H1 (cell line): ENCODE measurements around the gene HOMER1. TPM values are rescaled to one million over a fixed set of nuclear protein-coding genes. Genes with fewer than 3 reads are reported as not detected.

ENCODE experiments used
- CTCF ChIA-PET: fragments of 300-600 bp; sonication (Branson Sonifier 250); formaldehyde crosslinking; loops from one replicate; lab custom pipeline; 2021; ENCODE audit not compliant: partially characterized antibody; lab: Charles Lee
- POLR2A ChIA-PET: fragments of 300-600 bp; sonication (Branson Sonifier 250); formaldehyde crosslinking; loops from one replicate; lab custom pipeline; 2021; ENCODE audit warnings: inconsistent platforms; ENCODE audit not compliant: partially characterized antibody; lab: Charles Lee
- DNase-seq, 2 experiments: peaks; one replicate each; pipeline versions ENCODE4 v3.0.0 to v3.0.0-alpha.2; 2010 to 2022; ENCODE audit warnings: low spot score in 2 of 2, low read depth in 1 of 2, mixed read lengths in 1 of 2
- FAIRE-seq: peaks from 2 replicates; lab custom pipeline; 2011; peaks lifted over from hg19 to GRCh38; lab: Jason Lieb, UNC
- H2AFZ ChIP-seq: 2 replicates; pipeline ENCODE4 v1.8.1; 2012; ENCODE audit warnings: low read length, inconsistent platforms
- H2AK5ac ChIP-seq: 2 replicates; pipeline ENCODE4 v1.6.1; 2013; ENCODE audit warnings: low read depth, low read length
- H2BK120ac ChIP-seq: replicated peaks from 2 replicates; pipeline ENCODE3; 2013; ENCODE audit warnings: low read depth, low read length, inconsistent platforms
- H2BK12ac ChIP-seq: 2 replicates; pipeline ENCODE4 v1.6.1; 2013; ENCODE audit warnings: low read depth, low read length
- H2BK15ac ChIP-seq: 2 replicates; pipeline ENCODE4 v1.6.1; 2013; ENCODE audit warnings: low read length
- H2BK20ac ChIP-seq: 2 replicates; pipeline ENCODE4 v1.6.1; 2013; ENCODE audit warnings: low read length
- H2BK5ac ChIP-seq: 2 replicates; pipeline ENCODE4 v1.6.1; 2013; ENCODE audit warnings: low read depth, low read length
- H3K14ac ChIP-seq: 2 replicates; pipeline ENCODE4 v1.6.1; 2013; ENCODE audit warnings: inconsistent platforms; ENCODE audit not compliant: insufficient read length
- H3K18ac ChIP-seq: 2 replicates; pipeline ENCODE4 v1.6.1; 2013; ENCODE audit warnings: low read length; ENCODE audit errors: extremely low read depth
- H3K23ac ChIP-seq: 2 replicates; pipeline ENCODE4 v1.6.1; 2013; ENCODE audit warnings: inconsistent platforms; ENCODE audit not compliant: insufficient read length
- H3K23me2 ChIP-seq: 2 replicates; pipeline ENCODE4 v1.6.1; 2013; ENCODE audit warnings: low read depth, low read length
- H3K27ac ChIP-seq: 2 replicates; pipeline ENCODE4 v1.6.1; 2011; ENCODE audit warnings: low read depth, low read length, inconsistent platforms
- H3K27me3 ChIP-seq, 4 experiments: replicated peaks in 1 of 4; 1 replicate in 1 of 4; 2 replicates in 3 of 4; pipeline versions ENCODE4 v1.6.1 to v1.8.1; 2011 to 2013; ENCODE audit warnings: low read length in 3 of 4, mild to moderate bottlenecking in 3 of 4, inconsistent platforms in 2 of 4, mixed read lengths in 2 of 4, moderate library complexity in 1 of 4; ENCODE audit not compliant: control insufficient read depth in 3 of 4, insufficient read depth in 3 of 4; ENCODE audit errors: extremely low read depth in 1 of 4
- H3K36me3 ChIP-seq, 4 experiments: 2 replicates each; pipeline versions ENCODE4 v1.6.1 to v1.8.1; 2011 to 2013; ENCODE audit warnings: mild to moderate bottlenecking in 4 of 4, low read length in 3 of 4, moderate library complexity in 2 of 4, control low read depth in 1 of 4, inconsistent platforms in 1 of 4; ENCODE audit not compliant: insufficient read depth in 4 of 4, control insufficient read depth in 2 of 4
- H3K4ac ChIP-seq: replicated peaks from 2 replicates; pipeline ENCODE3; 2013; ENCODE audit warnings: low read length, low read depth, mixed read lengths, inconsistent platforms; ENCODE audit not compliant: insufficient read length
- H3K4me1 ChIP-seq, 4 experiments: replicated peaks in 1 of 4; 1 replicate in 1 of 4; 2 replicates in 3 of 4; pipeline versions ENCODE4 v1.6.1 to v1.8.1; 2011 to 2013; ENCODE audit warnings: low read length in 3 of 4, inconsistent platforms in 2 of 4, mixed read lengths in 1 of 4; ENCODE audit not compliant: insufficient read depth in 4 of 4, control insufficient read depth in 3 of 4
- H3K4me2 ChIP-seq, 2 experiments: 2 replicates each; pipeline versions ENCODE4 v1.6.1 to v1.8.1; 2011 to 2013; ENCODE audit warnings: low read depth in 2 of 2, low read length in 2 of 2, control low read depth in 1 of 2, inconsistent platforms in 1 of 2, mild to moderate bottlenecking in 1 of 2; ENCODE audit not compliant: insufficient read depth in 1 of 2
- H3K4me3 ChIP-seq, 4 experiments: fragments of 200-600, 300-600 bp in 1 of 4; sonication (generic), shearing (Covaris generic), sonication (Bioruptor Twin) in 1 of 4; 2 replicates each; pipeline versions ENCODE4 v1.5.1 to v1.8.1; 2011 to 2016; ENCODE audit warnings: low read length in 4 of 4, low read depth in 3 of 4, control low read depth in 2 of 4, inconsistent platforms in 2 of 4, mild to moderate bottlenecking in 2 of 4, mixed read lengths in 1 of 4, moderate library complexity in 1 of 4; ENCODE audit not compliant: insufficient read depth in 2 of 4; ENCODE audit errors: extremely low read depth in 1 of 4
- H3K56ac ChIP-seq: replicated peaks from 2 replicates; pipeline ENCODE3; 2013; ENCODE audit warnings: low read depth, mild to moderate bottlenecking, mixed read lengths, low read length, inconsistent platforms; ENCODE audit not compliant: insufficient read length
- H3K79me1 ChIP-seq: 2 replicates; pipeline ENCODE4 v1.6.1; 2013; ENCODE audit warnings: low read depth, low read length, control low read depth
- H3K79me2 ChIP-seq, 2 experiments: 2 replicates each; pipeline versions ENCODE4 v1.6.1 to v1.8.1; 2012 to 2013; ENCODE audit warnings: low read length in 2 of 2, mild to moderate bottlenecking in 2 of 2, inconsistent platforms in 1 of 2; ENCODE audit not compliant: insufficient read depth in 2 of 2, control insufficient read depth in 1 of 2
- H3K9ac ChIP-seq, 4 experiments: replicated peaks in 1 of 4; 1 replicate in 1 of 4; 2 replicates in 3 of 4; pipeline versions ENCODE4 v1.6.1 to v1.8.1; 2011 to 2013; ENCODE audit warnings: low read depth in 3 of 4, low read length in 3 of 4, control low read depth in 2 of 4, mild to moderate bottlenecking in 2 of 4, moderate library complexity in 2 of 4, inconsistent platforms in 1 of 4; ENCODE audit errors: extremely low read depth in 1 of 4
- H3K9me3 ChIP-seq, 2 experiments: 2 replicates each; pipeline versions ENCODE4 v1.6.1 to v1.8.1; 2012 to 2013; ENCODE audit warnings: mild to moderate bottlenecking in 2 of 2, moderate library complexity in 2 of 2, control low read depth in 1 of 2, inconsistent platforms in 1 of 2, low read depth in 1 of 2, low read length in 1 of 2, mixed read lengths in 1 of 2; ENCODE audit not compliant: insufficient read depth in 2 of 2
- H4K20me1 ChIP-seq, 2 experiments: replicated peaks in 1 of 2; 2 replicates each; pipeline versions ENCODE3 to v1.8.1; 2011 to 2013; ENCODE audit warnings: inconsistent platforms in 2 of 2, low read length in 2 of 2, mild to moderate bottlenecking in 1 of 2; ENCODE audit not compliant: insufficient read depth in 2 of 2, control insufficient read depth in 1 of 2
- H4K5ac ChIP-seq: 2 replicates; pipeline ENCODE4 v1.6.1; 2013; ENCODE audit warnings: low read length, low read depth, mixed read lengths, inconsistent platforms; ENCODE audit not compliant: insufficient read length
- H4K8ac ChIP-seq: 2 replicates; pipeline ENCODE4 v1.8.0; 2013; ENCODE audit warnings: mild to moderate bottlenecking, moderate library complexity, low read length, inconsistent platforms; ENCODE audit not compliant: insufficient read depth; ENCODE audit errors: extremely low read depth
- H4K91ac ChIP-seq: replicated peaks from 2 replicates; pipeline ENCODE3; 2013; ENCODE audit warnings: low read length, mixed read lengths, inconsistent platforms; ENCODE audit not compliant: insufficient read length
- CBX8 ChIP-seq: fragments of 300-800, 300-1000 bp; sonication (generic); IDR thresholded peaks from 2 replicates; pipeline ENCODE4 v1.7.1; 2016; ENCODE audit warnings: low read depth, low read length, borderline replicate concordance
- CHD2 ChIP-seq: IDR thresholded peaks from 2 replicates; pipeline ENCODE4 v1.6.1; 2012; ENCODE audit warnings: low read length, improper control_type of control experiment
- GTF2F1 ChIP-seq: IDR thresholded peaks from 2 replicates; pipeline ENCODE4 v1.6.1; 2012; ENCODE audit warnings: low read depth, low read length, improper control_type of control experiment, borderline replicate concordance
- JUN ChIP-seq: IDR thresholded peaks from 2 replicates; pipeline ENCODE4 v1.6.1; 2011; ENCODE audit warnings: low read depth, mild to moderate bottlenecking, improper control_type of control experiment, low read length
- KDM5A ChIP-seq: fragments of 200-600 bp; IDR thresholded peaks from 2 replicates; pipeline ENCODE4 v1.7.1; 2012; ENCODE audit warnings: mild to moderate bottlenecking, low read length, inconsistent platforms, mixed read lengths
- MAX ChIP-seq: IDR thresholded peaks from 2 replicates; pipeline ENCODE4 v1.6.1; 2012; ENCODE audit warnings: inconsistent platforms
- POU5F1 ChIP-seq: IDR thresholded peaks from 2 replicates; pipeline ENCODE4 v1.6.1; 2011; ENCODE audit warnings: low read depth, mild to moderate bottlenecking, low read length, moderate library complexity
- RAD21 ChIP-seq, 2 experiments: IDR thresholded peaks in 1 of 2; conservative IDR thresholded peaks in 1 of 2; 2 replicates each; pipeline ENCODE4 v1.6.1; 2011; ENCODE audit warnings: low read depth in 2 of 2, low read length in 2 of 2, improper control_type of control experiment in 1 of 2, inconsistent platforms in 1 of 2, mild to moderate bottlenecking in 1 of 2, moderate library complexity in 1 of 2
- RFX5 ChIP-seq: IDR thresholded peaks from 2 replicates; pipeline ENCODE4 v1.6.1; 2011; ENCODE audit warnings: low read depth, low read length, improper control_type of control experiment, borderline replicate concordance
- SRF ChIP-seq: IDR thresholded peaks from 2 replicates; pipeline ENCODE4 v1.6.1; 2011; ENCODE audit warnings: mild to moderate bottlenecking, low read depth, low read length, moderate library complexity
- TBP ChIP-seq: IDR thresholded peaks from 2 replicates; pipeline ENCODE4 v1.6.1; 2011; ENCODE audit warnings: low read depth, low read length, improper control_type of control experiment
- WGBS, 2 experiments: shearing (Covaris generic) in 1 of 2; methylation state at CpG; one replicate each; pipeline versions ENCODE4 v1.1.6 to v1.1.7; 2013 to 2015; ENCODE audit warnings: low lambda C conversion rate in 2 of 2, mixed read lengths in 2 of 2, inconsistent platforms in 1 of 2, low coverage in 1 of 2, missing lambda C conversion rate in 1 of 2; ENCODE audit not compliant: insufficient replicate concordance in 2 of 2, insufficient coverage in 1 of 2, insufficient read length in 1 of 2; ENCODE audit errors: extremely low coverage in 1 of 2, missing lambda C conversion rate in 1 of 2; 5-methylcytosine and 5-hydroxymethylcytosine counted together
- polyA plus RNA-seq, 7 experiments: library from polyadenylated mRNA; depleted of rRNA in 3 of 7; stranded (reverse) in 5 of 7; unstranded in 2 of 7; fragments of >200 nt in 5 of 7; fragments of 200-250 nt in 2 of 7; gene quantifications; 1 replicate in 5 of 7; 2 replicates in 1 of 7; 4 replicates in 1 of 7; pipeline versions ENCODE4 v1.2.1 to v1.2.3, GENCODE V29; 2011 to 2013; ENCODE audit warnings: missing spikeins in 2 of 7, mixed read lengths in 2 of 7
- total RNA-seq: library from RNA; stranded (reverse); fragmentation: NEBNext Ultra II Directional; extraction: Animal tissue kit (Norgen Biotek cat#: 25700); gene quantifications from 2 replicates; pipeline ENCODE4 v1.2.1, GENCODE V29; 2021
- TF ChIP-seq, protein P1 (sequence below): IDR thresholded peaks from 2 replicates; pipeline ENCODE4 v1.6.1; 2012; ENCODE audit warnings: low read length, inconsistent platforms

HOMER1 gene
- total and polyA plus RNA-seq, 2 of the 8 experiments (the other 6 are each of a cell fraction or from before 2014, with no cell fraction given) = 6.4 to 57.9 TPM

DNA sequence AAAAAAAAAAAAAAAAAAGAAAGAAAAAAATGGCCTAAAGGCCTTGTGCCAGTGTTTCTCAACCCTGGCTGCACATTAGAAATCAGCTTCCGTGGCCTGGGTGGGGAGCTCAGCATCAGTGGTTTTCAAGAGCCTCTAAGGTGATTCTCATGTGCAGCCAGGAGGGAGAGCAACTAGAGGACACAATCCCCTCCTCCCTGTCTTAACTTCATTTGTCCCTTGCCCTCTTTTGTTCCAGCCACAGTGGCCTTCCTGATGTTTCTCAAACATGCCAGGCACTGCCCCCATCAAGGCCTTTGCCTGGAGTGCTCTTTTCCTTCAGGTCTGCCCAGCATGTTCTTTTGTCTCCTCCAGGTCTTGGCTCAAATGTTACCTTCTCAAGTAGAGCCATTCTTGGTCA, 42.4 kb downstream of the HOMER1 start:
- no peak overlapping the region for H3K4me3 ChIP-seq
- H3K18ac ChIP-seq = no peak overlapping the region
- H3K23ac ChIP-seq = no peak overlapping the region
- no peak overlapping the region for H3K27ac ChIP-seq
- no peak overlapping the region for H4K8ac ChIP-seq
- H2AFZ ChIP-seq = no peak overlapping the region
- H3K79me1 ChIP-seq = no peaks in the 10 kb centered on the region; the same call in 1 of the 2 replicates
- no peak overlapping the region for H2BK15ac ChIP-seq
- H2BK12ac ChIP-seq = no peak overlapping the region
- no peaks in the 10 kb centered on the region for H3K9me3 ChIP-seq
- H3K27me3 ChIP-seq = no peaks in the 10 kb centered on the region
- no peak overlapping the region for H2BK120ac ChIP-seq
- no peak overlapping the region for H3K4ac ChIP-seq
- CTCF ChIA-PET = interaction anchor here (0.6 kb wide), 1 partner anchor 218 kb away, joined by 4 read pairs; no protein-coding TSS in a partner anchor
- no peaks in the 10 kb centered on the region for H3K36me3 ChIP-seq
- no peaks in the 10 kb centered on the region for H4K20me1 ChIP-seq
- no peak overlapping the region for H3K56ac ChIP-seq
- WGBS, 2 experiments = 100% methylated on average over 1 of the region's 1 CpG; no CpG with 5 or more reads in 1 of the 2 experiments
- no peak overlapping the region for H2AK5ac ChIP-seq
- 0 out of 2 replicates have a peak overlapping the region, but pooled peaks have one; percentile 29 for H2BK20ac ChIP-seq
- no peaks in the 10 kb centered on the region for H3K23me2 ChIP-seq
- H3K4me2 ChIP-seq = no peak overlapping the region
- no peak overlapping the region for H3K14ac ChIP-seq
- peak overlapping the region; percentile 35; the same call in 1 of the 2 replicates for H2BK5ac ChIP-seq
- H3K9ac ChIP-seq = no peak overlapping the region
- H4K5ac ChIP-seq = no peak overlapping the region
- DNase-seq (no peak), FAIRE-seq (no peak)
- H3K79me2 ChIP-seq = peaks cover 2 to 97% of the 10 kb centered on the region in 2 experiments; a peak in 3 of 4 replicates
- POLR2A ChIA-PET = no interaction called here
- H4K91ac ChIP-seq = no peak overlapping the region
- peaks cover 0 to 8% (median 4%) of the 10 kb centered on the region in 4 experiments; a peak in 4 of 7 replicates for H3K4me1 ChIP-seq
- TF ChIP-seq CBX8 (no peak), SRF (no peak), TBP (no peak), CHD2 (no peak), JUN (no peak), RFX5 (no peak), KDM5A (no peak), RAD21 (IDR thresholded peaks at IDR 0.05 in 1 of 2, conservative IDR thresholded peaks at IDR 0.05 in 1 of 2; ENCODE audit: low read depth in 2 of 2, low read length in 2 of 2) (no peak), MAX (no peak), POU5F1 (no peak), GTF2F1 (no peak)
- TF ChIP-seq, protein P1, sequence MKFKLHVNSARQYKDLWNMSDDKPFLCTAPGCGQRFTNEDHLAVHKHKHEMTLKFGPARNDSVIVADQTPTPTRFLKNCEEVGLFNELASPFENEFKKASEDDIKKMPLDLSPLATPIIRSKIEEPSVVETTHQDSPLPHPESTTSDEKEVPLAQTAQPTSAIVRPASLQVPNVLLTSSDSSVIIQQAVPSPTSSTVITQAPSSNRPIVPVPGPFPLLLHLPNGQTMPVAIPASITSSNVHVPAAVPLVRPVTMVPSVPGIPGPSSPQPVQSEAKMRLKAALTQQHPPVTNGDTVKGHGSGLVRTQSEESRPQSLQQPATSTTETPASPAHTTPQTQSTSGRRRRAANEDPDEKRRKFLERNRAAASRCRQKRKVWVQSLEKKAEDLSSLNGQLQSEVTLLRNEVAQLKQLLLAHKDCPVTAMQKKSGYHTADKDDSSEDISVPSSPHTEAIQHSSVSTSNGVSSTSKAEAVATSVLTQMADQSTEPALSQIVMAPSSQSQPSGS = no peak
